ENCODE data around the gene DACH1.

DACH1 gene

GRCh38 chr13:71775966-71776365 lies 91.0 kb downstream of the DACH1 start:
- no peaks in the 10 kb centered on the region for H3K4me1 ChIP-seq (ENCODE audit: control insufficient read depth, insufficient read depth, low read length)
- no peaks in the 10 kb centered on the region for H3K9me3 ChIP-seq (ENCODE audit: control insufficient read depth, insufficient read depth, low read length)
- H3K4me3 ChIP-seq (ENCODE audit: low read depth, low read length), result no peak overlapping the region
- no peaks in the 10 kb centered on the region for H3K27me3 ChIP-seq (ENCODE audit: control insufficient read depth, insufficient read depth, low read length)
- no peaks in the 10 kb centered on the region for H3K36me3 ChIP-seq (ENCODE audit: control insufficient read depth, insufficient read depth, low read length)
- no peak overlapping the region for H3K27ac ChIP-seq (ENCODE audit: low read depth, low read length)
- no peak overlapping the region for H3K9ac ChIP-seq (ENCODE audit: low read depth, low read length)

GRCh38 chr13:71774863-71775262 lies 92.1 kb downstream of the DACH1 start:
- H3K9me3 ChIP-seq (ENCODE audit: control insufficient read depth, insufficient read depth, low read length), result no peaks in the 10 kb centered on the region
- no peaks in the 10 kb centered on the region for H3K4me1 ChIP-seq (ENCODE audit: control insufficient read depth, insufficient read depth, low read length)
- H3K27ac ChIP-seq (ENCODE audit: low read depth, low read length), result no peak overlapping the region
- H3K27me3 ChIP-seq (ENCODE audit: control insufficient read depth, insufficient read depth, low read length), result no peaks in the 10 kb centered on the region
- H3K9ac ChIP-seq (ENCODE audit: low read depth, low read length), result no peak overlapping the region
- no peak overlapping the region for H3K4me3 ChIP-seq (ENCODE audit: low read depth, low read length)
- no peaks in the 10 kb centered on the region for H3K36me3 ChIP-seq (ENCODE audit: control insufficient read depth, insufficient read depth, low read length)

GRCh38 chr13:71773531-71773930 lies 93.5 kb downstream of the DACH1 start:
- H3K36me3 ChIP-seq (ENCODE audit: control insufficient read depth, insufficient read depth, low read length), result no peaks in the 10 kb centered on the region
- no peaks in the 10 kb centered on the region for H3K9me3 ChIP-seq (ENCODE audit: control insufficient read depth, insufficient read depth, low read length)
- H3K27ac ChIP-seq (ENCODE audit: low read depth, low read length), result no peak overlapping the region

DNA sequence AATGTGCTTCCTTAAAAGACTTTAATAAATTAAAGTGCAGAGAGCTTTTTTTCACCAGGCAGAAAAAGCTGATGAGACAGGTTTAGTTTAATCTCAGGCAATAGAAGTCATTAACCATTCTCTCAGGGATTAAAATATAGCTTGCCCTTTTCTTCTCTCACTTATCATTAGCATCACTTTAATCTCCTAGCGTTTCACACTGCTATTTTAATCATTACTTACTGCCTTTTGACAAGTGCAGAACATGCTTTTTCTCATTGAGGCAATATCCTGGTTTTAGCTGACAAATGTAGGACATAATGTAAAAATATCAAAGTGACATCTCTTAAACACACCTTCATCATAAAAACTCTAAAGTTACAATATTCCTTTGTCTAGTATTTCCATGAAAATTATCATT lies 94.6 kb downstream of the DACH1 start:
- no peaks in the 10 kb centered on the region for H3K4me1 ChIP-seq (ENCODE audit: control insufficient read depth, insufficient read depth, low read length)
- H3K9ac ChIP-seq (ENCODE audit: low read depth, low read length), result no peak overlapping the region; the same call in 1 of the 2 replicates
- H3K9me3 ChIP-seq (ENCODE audit: control insufficient read depth, insufficient read depth, low read length), result no peaks in the 10 kb centered on the region
- H3K4me3 ChIP-seq (ENCODE audit: low read depth, low read length), result no peak overlapping the region
- H3K27me3 ChIP-seq (ENCODE audit: control insufficient read depth, insufficient read depth, low read length), result no peaks in the 10 kb centered on the region
- H3K36me3 ChIP-seq (ENCODE audit: control insufficient read depth, insufficient read depth, low read length), result no peaks in the 10 kb centered on the region
- no peak overlapping the region for H3K27ac ChIP-seq (ENCODE audit: low read depth, low read length)

More at GRCh38 chr13:71773531-71773930, 93.5 kb downstream of the DACH1 start:
- Histone ChIP-seq H3K9ac (ENCODE audit: low read depth, low read length) (no peak overlapping the region), H3K4me1 (ENCODE audit: control insufficient read depth, insufficient read depth, low read length) (no peaks in the 10 kb centered on the region), H3K27me3 (ENCODE audit: control insufficient read depth, insufficient read depth, low read length) (no peaks in the 10 kb centered on the region), H3K4me3 (ENCODE audit: low read depth, low read length) (no peak overlapping the region)

- Histone ChIP-seq H3K9me3 (ENCODE audit: control insufficient read depth, insufficient read depth, low read length) (no peaks in the 10 kb centered on the region), H3K27ac (ENCODE audit: low read depth, low read length) (no peak overlapping the region), H3K36me3 (ENCODE audit: control insufficient read depth, insufficient read depth, low read length) (no peaks in the 10 kb centered on the region), H3K4me3 (ENCODE audit: low read depth, low read length) (no peak overlapping the region), H3K9ac (ENCODE audit: low read depth, low read length) (no peak overlapping the region), H3K27me3 (ENCODE audit: control insufficient read depth, insufficient read depth, low read length) (no peaks in the 10 kb centered on the region), H3K4me1 (ENCODE audit: control insufficient read depth, insufficient read depth, low read length) (no peaks in the 10 kb centered on the region)
These were observed 95.9 kb downstream of the DACH1 start for GRCh38 chr13:71771144-71771543.

- no peaks in the 10 kb centered on the region for H3K9me3 ChIP-seq (ENCODE audit: control insufficient read depth, insufficient read depth, low read length)
- H3K27ac ChIP-seq (ENCODE audit: low read depth, low read length), result no peak overlapping the region
- no peaks in the 10 kb centered on the region for H3K27me3 ChIP-seq (ENCODE audit: control insufficient read depth, insufficient read depth, low read length)
- H3K4me3 ChIP-seq (ENCODE audit: low read depth, low read length), result no peak overlapping the region
- H3K9ac ChIP-seq (ENCODE audit: low read depth, low read length), result no peak overlapping the region
- H3K36me3 ChIP-seq (ENCODE audit: control insufficient read depth, insufficient read depth, low read length), result no peaks in the 10 kb centered on the region
- no peaks in the 10 kb centered on the region for H3K4me1 ChIP-seq (ENCODE audit: control insufficient read depth, insufficient read depth, low read length)
These were observed 96.3 kb downstream of the DACH1 start for GRCh38 chr13:71770710-71771109.

- no peaks in the 10 kb centered on the region for H3K9me3 ChIP-seq (ENCODE audit: control insufficient read depth, insufficient read depth, low read length)
- no peaks in the 10 kb centered on the region for H3K27me3 ChIP-seq (ENCODE audit: control insufficient read depth, insufficient read depth, low read length)
- no peaks in the 10 kb centered on the region for H3K4me1 ChIP-seq (ENCODE audit: control insufficient read depth, insufficient read depth, low read length)
- no peak overlapping the region for H3K4me3 ChIP-seq (ENCODE audit: low read depth, low read length)
- H3K9ac ChIP-seq (ENCODE audit: low read depth, low read length), result no peak overlapping the region
- no peak overlapping the region for H3K27ac ChIP-seq (ENCODE audit: low read depth, low read length)
- no peaks in the 10 kb centered on the region for H3K36me3 ChIP-seq (ENCODE audit: control insufficient read depth, insufficient read depth, low read length)
These were observed 98.1 kb downstream of the DACH1 start for GRCh38 chr13:71768881-71769280.

DNA sequence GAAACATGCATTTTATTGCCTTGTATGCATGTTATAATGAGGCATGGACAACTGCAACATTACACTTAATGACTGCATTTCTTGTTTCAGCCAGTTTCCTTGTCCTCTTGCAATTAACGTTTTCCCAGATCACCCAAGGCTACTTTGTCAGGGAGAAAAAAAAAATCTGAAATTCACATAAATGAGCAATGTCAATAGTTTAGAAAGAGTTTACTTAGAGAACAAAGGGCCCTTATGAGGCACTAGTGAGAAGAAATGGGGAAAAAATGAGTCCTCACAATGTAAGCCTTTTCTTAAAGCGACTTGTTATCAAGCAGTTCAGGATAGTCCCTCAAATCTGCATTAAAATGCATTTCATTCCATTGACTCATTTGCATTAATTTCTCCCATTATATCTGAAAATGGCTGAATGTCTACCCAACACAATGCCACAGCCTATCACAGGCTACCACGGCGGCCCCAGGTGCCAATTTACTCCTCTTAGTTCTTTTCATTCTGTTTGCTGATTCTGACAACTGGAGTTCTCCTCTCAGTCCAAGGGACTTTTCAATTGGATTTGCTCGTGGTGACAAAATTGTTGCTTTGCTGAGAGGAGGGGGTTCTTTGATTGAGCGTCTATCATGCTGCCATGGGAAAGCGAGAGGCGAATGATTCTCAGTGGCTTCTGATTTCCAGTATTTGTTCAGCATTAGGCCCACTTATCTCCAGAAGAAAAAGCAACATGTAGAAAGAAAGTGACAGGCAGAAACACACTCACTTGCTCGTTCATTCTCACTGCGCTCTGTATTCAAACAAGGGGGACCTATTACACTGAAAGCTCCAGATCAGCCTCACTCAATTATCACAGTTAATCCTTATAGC lies 107.1 kb downstream of the DACH1 start:
- H3K36me3 ChIP-seq (ENCODE audit: control insufficient read depth, insufficient read depth, low read length), result no peaks in the 10 kb centered on the region
- peaks cover 44% of the 10 kb centered on the region for H3K4me1 ChIP-seq (ENCODE audit: control insufficient read depth, insufficient read depth, low read length)
- no peak overlapping the region; the same call in none of the 2 replicates for H3K9ac ChIP-seq (ENCODE audit: low read depth, low read length)
- H3K27ac ChIP-seq (ENCODE audit: low read depth, low read length), result peak overlapping the region; percentile 92
- H3K9me3 ChIP-seq (ENCODE audit: control insufficient read depth, insufficient read depth, low read length), result no peaks in the 10 kb centered on the region
- H3K27me3 ChIP-seq (ENCODE audit: control insufficient read depth, insufficient read depth, low read length), result no peaks in the 10 kb centered on the region
- peak overlapping the region; percentile 18 for H3K4me3 ChIP-seq (ENCODE audit: low read depth, low read length)

- peak overlapping the region; percentile 92 for H3K27ac ChIP-seq (ENCODE audit: low read depth, low read length)
- H3K4me1 ChIP-seq (ENCODE audit: control insufficient read depth, insufficient read depth, low read length), result peaks cover 44% of the 10 kb centered on the region
- H3K36me3 ChIP-seq (ENCODE audit: control insufficient read depth, insufficient read depth, low read length), result no peaks in the 10 kb centered on the region
- no peaks in the 10 kb centered on the region for H3K9me3 ChIP-seq (ENCODE audit: control insufficient read depth, insufficient read depth, low read length)
- no peaks in the 10 kb centered on the region for H3K27me3 ChIP-seq (ENCODE audit: control insufficient read depth, insufficient read depth, low read length)
- H3K4me3 ChIP-seq (ENCODE audit: low read depth, low read length), result no peak overlapping the region
- H3K9ac ChIP-seq (ENCODE audit: low read depth, low read length), result no peak overlapping the region
These were observed 108.2 kb downstream of the DACH1 start for GRCh38 chr13:71758828-71759227.

DNA sequence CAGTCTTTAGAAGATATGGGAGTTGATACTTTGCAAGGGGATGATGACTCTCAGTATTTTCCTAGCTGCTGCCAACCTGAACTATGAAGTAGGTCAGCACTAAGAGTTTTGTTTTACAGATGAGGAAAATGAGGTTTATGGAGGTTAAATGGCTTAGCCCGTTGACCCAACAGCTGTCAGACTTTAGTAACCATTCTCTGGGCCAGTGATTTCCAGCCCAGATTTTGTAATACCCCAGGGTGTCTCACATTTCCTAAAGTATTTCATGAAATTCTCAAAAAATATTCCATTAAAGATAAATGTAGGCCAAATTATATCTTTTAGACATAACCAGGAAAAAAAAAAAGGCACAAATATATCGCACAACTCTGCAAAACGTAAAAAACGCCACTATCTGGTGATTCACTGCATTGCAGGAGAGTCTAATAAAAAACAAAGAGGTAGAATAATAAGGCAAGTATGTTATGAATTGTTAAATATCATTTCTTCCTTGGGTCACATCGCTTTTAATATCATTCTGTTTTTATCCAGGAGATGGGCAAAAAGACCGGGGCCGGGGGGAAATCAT lies 112.5 kb downstream of the DACH1 start:
- H3K9me3 ChIP-seq (ENCODE audit: control insufficient read depth, insufficient read depth, low read length), result no peaks in the 10 kb centered on the region
- H3K27ac ChIP-seq (ENCODE audit: low read depth, low read length), result no peak overlapping the region
- peaks cover 27% of the 10 kb centered on the region for H3K4me1 ChIP-seq (ENCODE audit: control insufficient read depth, insufficient read depth, low read length)
- no peak overlapping the region for H3K4me3 ChIP-seq (ENCODE audit: low read depth, low read length)
- no peaks in the 10 kb centered on the region for H3K27me3 ChIP-seq (ENCODE audit: control insufficient read depth, insufficient read depth, low read length)
- H3K36me3 ChIP-seq (ENCODE audit: control insufficient read depth, insufficient read depth, low read length), result no peaks in the 10 kb centered on the region
- H3K9ac ChIP-seq (ENCODE audit: low read depth, low read length), result no peak overlapping the region

DNA sequence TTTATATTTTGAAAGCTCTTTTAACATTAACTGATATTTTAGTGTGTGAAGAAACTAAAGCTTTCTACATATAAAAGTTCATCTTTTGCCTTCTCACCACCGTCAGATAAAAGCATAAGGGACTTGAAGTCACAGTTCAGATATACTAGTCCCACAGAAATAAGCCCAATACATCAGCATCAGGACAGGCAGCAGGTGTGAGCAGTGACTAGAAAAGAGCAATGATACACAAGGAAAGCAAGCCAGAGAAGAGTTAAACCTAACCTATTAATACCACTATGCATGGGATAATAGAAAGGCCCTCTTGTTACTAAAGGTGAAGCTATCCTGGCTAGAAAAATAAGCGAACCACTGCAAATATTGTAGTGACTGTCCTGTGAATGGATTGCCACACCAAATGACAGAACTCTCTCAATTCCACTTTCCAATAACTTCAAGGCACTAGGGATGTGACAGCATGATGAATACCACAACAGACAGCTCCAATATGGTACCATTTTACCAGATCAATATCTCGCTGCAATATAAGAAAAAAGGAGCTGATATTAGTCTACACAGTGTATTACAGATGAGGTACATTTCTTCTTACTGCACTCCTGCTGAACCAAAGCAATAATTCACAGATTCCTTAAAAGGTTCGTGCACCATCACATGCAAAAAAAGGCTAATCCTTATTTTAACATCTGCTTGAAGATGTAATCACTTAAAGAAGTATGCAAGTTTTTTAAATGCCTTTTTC lies 114.1 kb downstream of the DACH1 start:
- H3K4me3 ChIP-seq (ENCODE audit: low read depth, low read length), result no peak overlapping the region
- H3K9me3 ChIP-seq (ENCODE audit: control insufficient read depth, insufficient read depth, low read length), result no peaks in the 10 kb centered on the region
- H3K27ac ChIP-seq (ENCODE audit: low read depth, low read length), result no peak overlapping the region
- no peak overlapping the region for H3K9ac ChIP-seq (ENCODE audit: low read depth, low read length)
- H3K36me3 ChIP-seq (ENCODE audit: control insufficient read depth, insufficient read depth, low read length), result no peaks in the 10 kb centered on the region
- no peaks in the 10 kb centered on the region for H3K27me3 ChIP-seq (ENCODE audit: control insufficient read depth, insufficient read depth, low read length)
- H3K4me1 ChIP-seq (ENCODE audit: control insufficient read depth, insufficient read depth, low read length), result peaks cover 11% of the 10 kb centered on the region; the same call in 1 of the 2 replicates

Data from HUES48 (cell line).